ENCODE results near the gene SP140L. TPM values are rescaled to one million over a fixed set of nuclear protein-coding genes. Genes with fewer than 3 reads are reported as not detected.
"Not testable (repeated sequence)": the region's sequence is repeated elsewhere in the genome, so short reads cannot be mapped to it uniquely, and the experiment has no call there.

Gene SP140L
- total and polyA plus RNA-seq, 9 donors: 7.1 to 31.3 (median 19.4) TPM

DNA sequence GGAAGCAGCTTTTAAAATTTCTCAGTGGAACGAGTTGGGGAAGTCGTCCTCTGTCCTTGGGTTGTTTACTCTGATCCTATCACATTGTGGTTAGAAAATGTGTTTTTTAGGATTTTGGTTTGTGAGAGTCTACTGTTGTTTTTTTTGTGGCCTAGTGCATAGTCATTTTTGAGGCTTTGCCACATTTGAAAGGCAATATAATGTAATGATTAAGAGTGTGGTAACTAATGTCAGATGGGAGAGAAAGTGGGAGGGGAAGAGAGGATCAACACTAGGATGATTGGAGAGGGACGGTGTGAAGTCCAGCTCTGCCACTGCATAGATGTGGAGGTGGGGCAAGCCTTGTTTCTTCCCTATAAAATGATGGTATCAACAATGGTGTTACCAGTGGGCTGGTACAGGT is 8.5 kb downstream of the SP140L start:
- no peak for TF ChIP-seq EP300 (IDR thresholded peaks at IDR 0.05)
- TF ChIP-seq, protein P1, sequence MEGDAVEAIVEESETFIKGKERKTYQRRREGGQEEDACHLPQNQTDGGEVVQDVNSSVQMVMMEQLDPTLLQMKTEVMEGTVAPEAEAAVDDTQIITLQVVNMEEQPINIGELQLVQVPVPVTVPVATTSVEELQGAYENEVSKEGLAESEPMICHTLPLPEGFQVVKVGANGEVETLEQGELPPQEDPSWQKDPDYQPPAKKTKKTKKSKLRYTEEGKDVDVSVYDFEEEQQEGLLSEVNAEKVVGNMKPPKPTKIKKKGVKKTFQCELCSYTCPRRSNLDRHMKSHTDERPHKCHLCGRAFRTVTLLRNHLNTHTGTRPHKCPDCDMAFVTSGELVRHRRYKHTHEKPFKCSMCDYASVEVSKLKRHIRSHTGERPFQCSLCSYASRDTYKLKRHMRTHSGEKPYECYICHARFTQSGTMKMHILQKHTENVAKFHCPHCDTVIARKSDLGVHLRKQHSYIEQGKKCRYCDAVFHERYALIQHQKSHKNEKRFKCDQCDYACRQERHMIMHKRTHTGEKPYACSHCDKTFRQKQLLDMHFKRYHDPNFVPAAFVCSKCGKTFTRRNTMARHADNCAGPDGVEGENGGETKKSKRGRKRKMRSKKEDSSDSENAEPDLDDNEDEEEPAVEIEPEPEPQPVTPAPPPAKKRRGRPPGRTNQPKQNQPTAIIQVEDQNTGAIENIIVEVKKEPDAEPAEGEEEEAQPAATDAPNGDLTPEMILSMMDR (IDR thresholded peaks at IDR 0.05): no peak
- no peak for TF ChIP-seq POLR2A (IDR thresholded peaks at IDR 0.05)
- H3K27me3 ChIP-seq: no peaks in the 10 kb centered on the region
- 12 to 36% (median 12%) methylated on average over 3 of the region's 3 CpGs for WGBS, 3 donors
- no peaks in the 10 kb centered on the region for H3K36me3 ChIP-seq
- no peak overlapping the region for H3K27ac ChIP-seq
- no peak for DNase-seq
- H3K4me1 ChIP-seq (ENCODE audit: insufficient read depth): peaks cover 1% of the 10 kb centered on the region
- intact Hi-C loops (cut with DNase I): no loop called here
- no peak overlapping the region for H3K4me3 ChIP-seq
- H3K9me3 ChIP-seq: no peaks in the 10 kb centered on the region

DNA sequence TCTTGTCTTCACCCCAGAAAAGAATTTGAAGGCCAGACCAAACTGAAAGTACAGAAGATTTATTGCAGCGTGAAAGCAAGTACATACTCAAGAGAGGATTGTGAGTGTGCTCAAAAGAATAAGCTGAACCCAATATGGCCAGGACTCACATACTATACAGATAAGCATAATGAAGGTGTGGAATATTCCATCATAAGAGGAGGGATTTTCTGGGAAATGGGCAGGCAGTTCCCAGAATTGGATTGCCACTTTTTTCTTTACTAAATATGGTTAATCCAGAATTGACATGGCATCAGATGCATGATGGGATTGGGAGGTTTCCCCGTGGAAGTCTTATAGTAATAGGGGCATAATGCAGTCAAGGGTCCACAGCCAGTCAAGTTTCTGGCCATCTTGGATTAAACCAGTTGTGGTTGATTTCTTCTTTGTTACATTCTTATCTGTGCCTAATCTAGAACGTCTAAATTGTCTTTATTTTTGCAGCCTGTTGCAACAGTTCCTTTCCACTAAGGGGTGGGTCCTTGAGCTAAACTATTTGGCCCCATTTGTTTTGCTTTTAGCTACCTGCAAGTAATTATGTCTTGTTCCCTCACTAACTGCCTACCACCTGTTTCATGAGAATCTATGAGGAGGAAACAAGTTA is 9.0 kb downstream of the SP140L start:
- 74 to 82% (median 76%) methylated on average over 3 of the region's 3 CpGs for WGBS, 3 donors
- TF ChIP-seq POLR2A (IDR thresholded peaks at IDR 0.05): no peak
- TF ChIP-seq, protein P1 (IDR thresholded peaks at IDR 0.05): no peak
- no peaks in the 10 kb centered on the region for H3K27me3 ChIP-seq
- no peak overlapping the region for H3K27ac ChIP-seq
- intact Hi-C loops (cut with DNase I): no loop called here
- no peaks in the 10 kb centered on the region for H3K36me3 ChIP-seq
- H3K4me1 ChIP-seq (ENCODE audit: insufficient read depth): peaks cover 1% of the 10 kb centered on the region
- DNase-seq: no peak
- no peaks in the 10 kb centered on the region for H3K9me3 ChIP-seq
- no peak overlapping the region for H3K4me3 ChIP-seq

DNA sequence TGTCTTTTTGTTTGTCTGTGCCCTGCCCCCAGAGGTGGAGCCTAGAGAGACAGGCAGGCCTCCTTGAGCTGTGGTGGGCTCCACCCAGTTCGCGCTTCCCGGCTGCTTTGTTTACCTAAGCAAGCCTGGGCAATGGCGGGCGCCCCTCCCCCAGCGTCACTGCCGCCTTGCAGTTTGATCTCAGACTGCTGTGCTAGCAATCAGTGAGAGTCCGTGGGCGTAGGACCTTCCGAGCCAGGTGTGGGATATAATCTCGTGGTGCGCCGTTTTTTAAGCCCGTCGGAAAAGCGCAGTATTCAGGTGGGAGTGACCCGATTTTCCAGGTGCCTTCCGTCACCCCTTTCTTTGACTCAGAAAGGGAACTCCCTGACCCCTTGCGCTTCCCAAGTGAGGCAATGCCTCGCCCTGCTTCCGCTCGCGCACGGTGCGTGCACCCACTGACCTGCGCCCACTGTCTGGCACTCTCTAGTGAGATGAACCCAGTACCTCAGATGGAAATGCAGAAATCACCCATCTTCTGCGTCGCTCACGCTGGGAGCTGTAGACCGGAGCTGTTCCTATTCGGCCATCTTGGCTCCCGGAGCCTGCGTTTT is 15.0 kb downstream of the SP140L start:
- H3K9me3 ChIP-seq; H3K27me3 ChIP-seq; H3K4me3 ChIP-seq; H3K4me1 ChIP-seq (ENCODE audit: insufficient read depth); DNase-seq; intact Hi-C loops (cut with DNase I); H3K27ac ChIP-seq; H3K36me3 ChIP-seq: not testable (repeated sequence)
- 89 to 95% (median 92%) methylated on average over 30 to 31 of the region's 33 CpGs for WGBS, 3 donors

DNA sequence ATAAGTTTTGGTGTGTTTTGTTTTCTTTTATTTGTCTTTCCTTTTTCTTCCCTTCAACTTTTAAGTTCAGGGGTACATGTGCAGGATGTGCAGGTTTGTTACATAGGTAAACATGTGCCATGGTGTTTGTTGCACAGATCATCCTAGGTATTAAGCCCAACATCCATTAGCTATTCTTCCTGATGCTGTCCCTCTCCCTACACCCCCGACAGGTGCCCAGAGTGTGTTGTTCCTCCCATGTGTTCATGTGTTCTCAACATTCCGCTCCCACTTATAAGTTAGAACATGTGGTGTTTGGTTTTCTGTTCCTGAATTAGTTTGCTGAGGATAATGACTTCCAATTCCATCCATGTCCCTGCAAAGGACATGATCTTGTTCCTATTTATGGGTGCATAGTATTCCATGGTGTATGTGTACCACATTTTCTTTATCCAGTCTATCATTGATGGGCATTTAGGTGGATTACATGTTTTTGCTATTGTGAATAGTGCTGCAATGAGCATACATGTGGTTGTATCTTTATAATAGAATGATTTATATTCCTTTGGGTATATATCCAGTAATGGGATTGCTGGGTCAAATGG is 16.1 kb downstream of the SP140L start:
- DNase-seq; H3K36me3 ChIP-seq; H3K4me1 ChIP-seq (ENCODE audit: insufficient read depth); H3K27ac ChIP-seq; H3K27me3 ChIP-seq; H3K4me3 ChIP-seq; intact Hi-C loops (cut with DNase I); H3K9me3 ChIP-seq: not testable (repeated sequence)
- WGBS, 3 donors: 97 to 98% (median 97%) methylated on average over 2 of the region's 2 CpGs

DNA sequence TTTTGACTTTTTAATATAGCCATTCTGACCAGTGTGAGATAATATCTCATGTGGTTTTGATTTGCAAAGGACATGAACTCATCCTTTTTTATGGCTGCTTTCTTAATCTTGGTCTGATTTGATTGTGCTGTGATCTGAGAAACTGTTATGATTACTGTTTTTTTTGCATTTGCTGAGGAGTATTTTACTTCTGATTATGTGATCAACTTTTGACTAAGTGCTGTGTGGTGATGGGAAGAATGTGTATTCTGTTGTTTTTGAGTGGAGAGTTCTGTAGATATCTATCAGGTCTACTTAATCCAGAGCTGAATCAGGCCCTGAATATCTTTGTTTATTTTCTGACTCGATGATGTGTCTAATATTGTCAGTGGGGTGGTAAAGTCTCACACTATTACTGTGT is 16.8 kb downstream of the SP140L start:
- DNase-seq: no peak
- TF ChIP-seq EP300 (IDR thresholded peaks at IDR 0.05) (no peak), POLR2A (IDR thresholded peaks at IDR 0.05) (no peak)
- TF ChIP-seq, protein P1 (IDR thresholded peaks at IDR 0.05): no peak
- intact Hi-C loops (cut with DNase I): no loop called here
- Histone ChIP-seq H3K4me1 (ENCODE audit: insufficient read depth) (no peaks in the 10 kb centered on the region), H3K4me3 (no peak overlapping the region), H3K36me3 (no peaks in the 10 kb centered on the region), H3K27ac (no peak overlapping the region), H3K9me3 (no peaks in the 10 kb centered on the region), H3K27me3 (no peaks in the 10 kb centered on the region)
- 81 to 92% (median 88%) methylated on average over 1 of the region's 1 CpG for WGBS, 3 donors

All from ovary (tissue), 9 donors.